NCI-H526 treated with DMSO at 0.1 percent for 48 hours (cell line): ENCODE results near the gene SMYD2.
A peak's percentile ranks its signal among the peaks of the same experiment; 100 is the strongest.

Experiments
- DNase-seq: peaks from one replicate; lab custom pipeline; 2025; lab: John Stamatoyannopoulos, UW

SMYD2 gene

DNA sequence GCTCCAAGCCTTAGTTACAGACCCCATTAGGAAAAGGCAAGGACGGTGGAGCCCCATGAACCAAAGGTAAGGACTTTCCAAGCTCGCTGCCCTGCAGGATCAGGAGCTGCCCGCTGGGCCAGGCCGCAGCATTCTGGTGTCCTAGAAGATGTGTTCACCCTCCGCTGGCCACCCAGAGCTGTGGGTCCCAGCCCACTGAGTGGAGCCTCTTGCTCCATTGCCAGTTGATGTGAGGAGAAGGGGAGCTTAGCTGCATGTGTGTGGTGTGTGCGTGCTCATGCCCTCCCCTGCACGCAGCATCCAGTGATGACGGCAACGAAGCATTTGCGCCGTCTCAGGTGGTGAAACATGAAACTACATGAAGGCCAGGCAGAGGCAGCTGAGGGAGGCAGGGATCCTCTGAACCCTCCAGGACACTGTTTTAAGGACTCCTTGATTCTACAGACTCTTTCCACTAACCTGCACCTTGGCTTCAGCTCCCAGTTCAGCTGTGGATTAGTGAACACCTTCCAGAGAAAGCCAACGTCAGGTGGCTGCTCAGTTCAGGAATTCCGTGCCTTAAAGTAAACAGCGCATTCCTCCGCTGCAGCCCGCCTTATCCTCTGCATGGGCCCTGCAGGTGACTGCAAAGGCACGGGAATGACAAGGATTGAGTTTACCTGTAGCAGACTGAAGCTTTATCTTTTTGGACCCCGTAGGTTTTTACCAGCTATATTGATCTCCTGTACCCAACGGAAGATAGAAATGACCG, 48.7 kb downstream of the SMYD2 start:
- no peak for DNase-seq

DNA sequence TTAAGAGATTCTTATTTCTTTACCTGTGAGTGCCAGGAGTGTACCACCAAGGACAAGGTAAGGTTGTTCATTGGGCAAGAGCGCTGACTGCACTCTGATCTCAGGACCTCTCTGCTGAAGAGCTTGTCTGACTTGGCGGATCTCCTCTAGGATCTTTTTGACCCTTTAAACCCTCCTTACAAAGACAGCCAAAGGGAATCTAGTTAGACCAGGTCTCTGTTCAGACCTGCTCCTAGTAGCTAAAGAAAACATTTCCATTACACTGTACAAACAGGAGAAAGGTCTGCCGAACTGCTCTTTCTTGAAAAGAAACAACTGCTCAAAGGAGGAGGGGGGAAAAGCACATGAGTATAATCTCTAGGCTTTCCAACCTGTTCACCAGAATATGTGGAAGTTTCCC, 49.3 kb downstream of the SMYD2 start:
- DNase-seq = no peak

DNA sequence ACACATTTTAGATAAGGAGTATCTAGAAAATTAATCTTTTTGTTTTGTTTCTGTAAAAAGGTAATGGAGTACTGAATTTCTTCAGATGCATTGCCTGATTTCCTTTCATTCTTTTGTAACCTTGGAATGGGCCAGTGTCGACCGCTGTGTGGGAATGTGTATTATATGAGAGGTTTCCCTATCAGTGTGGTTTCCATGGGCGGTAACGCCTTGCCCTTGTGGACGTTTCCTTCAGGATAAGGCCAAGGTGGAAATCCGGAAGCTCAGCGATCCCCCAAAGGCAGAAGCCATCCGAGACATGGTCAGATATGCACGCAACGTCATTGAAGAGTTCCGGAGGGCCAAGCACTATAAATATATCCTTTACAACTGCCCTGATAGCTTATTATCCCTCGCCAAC, 49.8 kb downstream of the SMYD2 start:
- DNase-seq = no peak

DNA sequence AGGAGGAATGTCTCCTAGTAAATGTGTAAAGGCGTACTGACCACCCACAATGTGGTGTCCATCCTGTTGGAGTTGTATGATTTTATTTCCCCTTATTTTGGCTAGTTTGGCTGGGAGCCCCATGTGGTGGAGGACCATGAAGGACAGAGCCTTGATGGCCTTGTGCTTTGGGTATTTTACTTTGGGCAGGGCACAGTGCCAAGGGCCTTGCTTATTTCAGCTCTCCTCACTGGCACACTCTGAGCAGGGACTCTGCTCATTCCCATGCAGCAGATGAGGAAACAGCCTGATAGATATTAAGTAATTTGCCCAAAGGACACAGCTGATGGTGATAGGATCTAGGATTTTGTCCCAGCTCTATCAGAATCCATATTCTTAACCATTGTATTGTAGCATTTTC, 50.2 kb downstream of the SMYD2 start:
- no peak for DNase-seq

DNA sequence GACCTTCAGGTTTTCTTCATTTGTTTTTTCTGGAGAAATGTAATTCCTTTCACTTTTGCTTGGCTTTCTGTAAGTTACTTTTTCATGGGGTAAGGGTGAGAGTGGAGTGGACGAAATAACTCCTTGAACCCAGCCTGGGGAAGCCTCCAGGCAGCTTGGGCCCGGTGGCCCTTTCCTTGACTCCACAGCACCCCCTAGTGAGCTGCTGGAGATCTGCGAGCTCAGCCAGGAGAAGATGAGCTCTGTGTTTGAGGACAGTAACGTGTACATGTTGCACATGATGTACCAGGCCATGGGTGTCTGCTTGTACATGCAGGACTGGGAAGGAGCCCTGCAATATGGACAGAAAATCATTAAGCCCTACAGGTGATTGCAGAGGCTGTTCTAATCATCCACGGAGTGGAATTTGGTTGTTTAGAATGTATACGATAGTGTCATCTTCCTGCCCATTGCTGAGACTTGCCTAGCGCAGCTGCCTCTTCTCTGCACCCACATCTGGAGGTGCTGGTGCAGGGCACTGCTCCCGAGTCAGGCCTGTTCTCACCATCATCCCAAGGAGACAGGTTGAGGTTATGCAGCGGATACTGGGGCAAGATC, 51.0 kb downstream of the SMYD2 start:
- DNase-seq = peak; percentile 0

DNA sequence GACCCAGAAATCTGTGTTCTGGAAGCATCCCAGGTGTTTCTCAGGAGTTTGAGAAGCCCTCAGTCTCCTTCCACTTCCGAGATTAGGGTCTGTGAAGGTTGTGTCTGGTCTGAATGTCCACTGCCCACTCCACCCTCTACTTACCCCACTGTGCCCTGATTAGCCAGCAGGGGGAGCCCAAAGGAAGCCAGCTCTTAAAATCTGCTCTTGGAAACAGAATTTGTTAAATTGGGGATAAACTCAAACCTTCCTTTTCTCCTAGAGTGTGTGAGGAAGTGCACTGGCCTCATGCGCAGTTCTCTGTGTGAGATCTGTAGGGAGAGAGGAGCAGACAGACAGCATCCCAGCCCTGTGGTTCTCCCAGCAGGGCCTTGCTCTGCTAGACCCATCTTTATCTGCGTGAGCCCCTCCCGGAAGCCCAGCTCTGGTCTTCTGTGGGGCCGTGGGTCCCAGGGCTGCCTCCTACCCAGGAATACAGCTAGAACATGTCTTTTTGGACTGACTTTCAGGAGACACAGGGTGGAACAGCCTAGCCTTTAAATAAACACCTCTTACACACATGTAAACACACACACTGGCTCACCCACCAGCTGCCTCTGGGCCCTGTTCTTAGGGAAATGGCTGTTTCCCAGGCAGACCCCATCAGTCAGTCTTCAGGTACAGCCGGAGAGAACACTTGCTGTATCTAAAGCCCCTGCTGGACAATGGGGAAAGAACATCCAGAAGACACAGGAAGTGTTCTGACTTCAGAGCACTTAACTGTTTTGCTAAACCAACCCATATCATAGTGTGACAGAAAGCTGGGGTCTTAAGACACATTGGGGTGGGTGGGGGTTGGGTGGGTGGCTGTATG, 52.2 kb downstream of the SMYD2 start:
- DNase-seq = peak; percentile 0

DNA sequence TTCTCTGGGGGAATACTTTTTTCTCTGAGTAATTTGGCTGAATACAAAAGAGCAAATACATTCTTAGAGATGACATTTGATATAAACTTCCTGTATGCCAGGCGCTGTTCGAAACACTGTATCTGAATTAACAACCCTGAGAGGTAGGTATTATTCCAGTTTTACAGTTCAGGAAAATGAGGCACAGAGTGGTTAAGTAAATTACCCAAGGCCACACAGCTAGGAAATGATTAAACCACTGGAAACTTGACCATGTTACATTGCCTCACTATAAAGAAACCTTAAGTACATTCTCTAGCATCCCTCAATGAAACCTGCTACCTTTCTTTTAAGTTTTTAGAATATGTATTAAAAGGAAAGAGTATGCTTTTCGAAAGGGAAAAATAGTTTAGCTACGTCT, 54.6 kb downstream of the SMYD2 start:
- no peak for DNase-seq

DNA sequence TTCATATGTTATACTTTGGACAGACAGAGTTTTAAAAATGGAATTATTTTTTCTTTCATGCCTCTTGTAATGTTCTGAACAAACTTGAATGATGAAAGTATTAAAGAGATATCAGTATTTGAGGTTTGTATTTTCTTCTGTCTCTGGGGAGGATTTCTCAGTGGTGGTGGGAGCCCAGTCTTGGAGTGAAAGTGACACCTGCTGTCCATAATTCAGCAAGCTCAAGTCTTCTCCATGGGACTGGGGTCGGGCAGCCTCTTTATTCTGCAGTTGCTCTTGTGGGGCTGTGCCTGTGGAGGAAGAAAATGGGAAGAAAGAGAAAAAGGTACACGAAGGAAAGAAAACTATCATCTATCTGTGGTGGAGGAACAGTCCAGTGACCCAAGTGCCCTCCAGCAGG, 56.1 kb downstream of the SMYD2 start:
- no peak for DNase-seq

DNA sequence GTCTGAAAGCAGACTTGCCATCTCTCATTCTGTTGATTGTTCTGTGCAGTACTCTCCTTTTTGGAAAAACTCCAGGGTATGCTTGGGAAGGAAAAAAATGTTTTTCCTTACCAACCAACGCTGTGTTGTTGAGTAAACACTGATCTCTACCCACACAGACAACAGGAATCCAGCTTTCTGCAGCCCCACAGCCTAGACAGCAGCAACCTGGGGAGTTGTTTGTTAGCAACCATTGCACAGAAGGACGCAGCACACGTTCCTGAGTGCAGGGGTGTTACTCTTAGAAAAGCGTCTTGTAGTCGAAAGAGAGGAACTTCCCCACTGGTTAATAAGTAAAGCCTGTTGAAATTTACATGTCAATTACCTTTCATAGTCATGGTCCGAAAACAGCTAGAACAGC, 56.6 kb downstream of the SMYD2 start:
- no peak for DNase-seq

DNA sequence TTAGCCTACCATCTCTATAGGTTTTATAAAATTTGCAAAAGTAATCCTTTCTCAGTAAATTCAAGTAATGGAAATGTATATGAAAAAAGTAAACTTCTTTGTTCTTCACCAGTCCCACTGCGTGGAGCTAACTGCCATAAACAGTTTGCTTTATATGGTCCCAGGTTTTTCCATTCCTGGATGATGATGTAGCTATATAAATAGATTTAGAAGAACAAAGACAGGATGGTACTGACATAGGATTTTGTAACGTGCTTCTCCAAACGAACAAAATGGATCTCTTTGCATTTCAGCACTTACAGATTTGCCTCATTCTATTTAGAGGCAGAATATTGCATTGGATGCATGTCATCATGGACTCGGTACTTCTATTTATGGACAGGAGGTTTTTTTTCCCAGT, 57.3 kb downstream of the SMYD2 start:
- DNase-seq = no peak

DNA sequence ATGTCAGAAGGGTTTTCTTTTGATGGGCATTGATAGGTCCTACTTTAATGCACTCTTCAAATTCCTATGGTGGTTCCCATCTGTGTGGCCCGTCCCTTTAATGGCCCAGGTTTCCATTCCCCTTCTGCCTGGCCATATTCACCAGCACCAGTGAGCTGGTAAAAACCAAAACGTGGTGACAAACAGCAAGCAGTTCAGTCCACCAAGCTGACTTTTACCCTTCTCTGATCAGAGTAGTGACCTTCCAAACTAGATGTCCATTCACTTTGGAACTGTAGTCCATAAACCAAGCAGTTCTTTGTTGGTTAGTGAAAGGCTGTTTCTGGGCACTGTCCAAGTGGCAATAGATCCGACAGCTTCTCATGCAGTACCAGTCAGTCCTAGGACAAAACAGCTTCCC, 60.5 kb downstream of the SMYD2 start:
- no peak for DNase-seq

DNA sequence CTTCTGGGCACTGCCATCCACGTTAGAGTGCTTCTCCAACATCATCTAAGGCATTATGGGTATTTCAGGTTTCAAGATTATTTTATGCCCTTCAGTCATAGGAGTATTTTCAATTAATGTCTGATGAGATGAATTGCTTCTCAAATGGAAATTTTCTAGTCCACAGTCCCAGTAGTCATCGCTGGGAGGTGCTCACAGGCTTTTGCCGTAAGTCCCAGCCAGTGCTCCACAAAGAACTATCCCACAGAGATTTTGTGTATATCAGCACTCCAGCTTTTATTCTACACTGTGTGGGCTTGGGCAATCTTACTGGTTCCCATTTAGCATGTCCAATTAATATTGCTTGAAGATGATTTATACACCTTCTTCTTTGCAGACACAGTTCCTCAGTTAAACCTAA, 61.0 kb downstream of the SMYD2 start:
- DNase-seq = no peak

DNA sequence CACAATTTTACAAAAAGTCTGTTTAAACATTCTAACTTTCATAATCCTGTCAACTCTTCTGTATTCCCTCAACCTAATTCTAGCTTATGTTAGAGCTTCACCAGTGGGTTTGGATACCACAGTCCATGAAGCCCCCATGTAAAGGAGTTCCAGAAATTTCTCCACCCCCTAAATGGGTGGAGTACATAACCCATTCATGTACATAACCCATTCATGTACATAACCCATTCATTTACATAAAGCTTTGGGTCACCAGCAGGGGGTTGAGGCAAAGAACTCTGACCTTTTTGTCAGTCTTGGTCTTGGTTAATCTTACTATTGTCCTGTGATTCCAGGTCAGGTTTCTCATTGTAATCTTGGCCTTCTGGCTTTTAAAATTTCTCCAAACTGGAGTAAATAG, 61.6 kb downstream of the SMYD2 start:
- DNase-seq = no peak

DNA sequence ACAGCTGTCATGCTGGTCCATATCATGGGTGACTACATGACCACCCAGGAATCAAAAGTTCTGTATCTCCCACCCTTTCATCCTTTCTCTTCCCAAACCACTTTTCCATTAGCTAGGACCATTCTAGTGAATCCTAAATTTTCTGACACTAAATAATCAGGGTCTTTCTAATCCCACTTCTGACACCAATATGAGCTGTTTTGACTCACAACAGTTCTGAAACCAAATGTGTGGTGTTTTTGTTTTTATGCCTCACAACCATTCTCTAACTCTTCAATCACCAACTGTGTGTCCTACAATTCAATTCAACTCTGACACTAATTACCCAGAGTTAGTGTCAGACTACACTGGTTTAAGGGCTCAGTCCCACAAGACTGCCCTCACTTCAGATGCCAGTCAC, 63.9 kb downstream of the SMYD2 start:
- no peak for DNase-seq

DNA sequence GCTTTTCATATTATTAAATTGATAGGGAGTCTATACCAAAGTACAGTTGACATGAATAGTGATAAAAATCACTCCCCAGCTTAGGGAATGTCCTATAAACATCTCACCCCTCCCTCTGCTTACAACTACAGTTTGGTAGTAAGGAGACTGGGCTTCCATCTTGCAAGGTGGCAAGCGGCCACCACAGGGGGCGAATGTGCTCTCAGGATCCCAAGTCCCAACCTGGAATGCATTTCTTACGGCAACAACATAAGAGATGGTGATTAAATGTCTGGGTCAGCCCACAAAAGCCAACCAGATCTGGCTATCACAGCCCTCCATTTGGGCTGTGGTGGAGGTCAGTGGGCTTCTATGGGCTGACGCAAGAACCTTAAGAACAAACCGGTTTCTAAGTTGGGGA, 68.0 kb downstream of the SMYD2 start:
- DNase-seq = no peak

DNA sequence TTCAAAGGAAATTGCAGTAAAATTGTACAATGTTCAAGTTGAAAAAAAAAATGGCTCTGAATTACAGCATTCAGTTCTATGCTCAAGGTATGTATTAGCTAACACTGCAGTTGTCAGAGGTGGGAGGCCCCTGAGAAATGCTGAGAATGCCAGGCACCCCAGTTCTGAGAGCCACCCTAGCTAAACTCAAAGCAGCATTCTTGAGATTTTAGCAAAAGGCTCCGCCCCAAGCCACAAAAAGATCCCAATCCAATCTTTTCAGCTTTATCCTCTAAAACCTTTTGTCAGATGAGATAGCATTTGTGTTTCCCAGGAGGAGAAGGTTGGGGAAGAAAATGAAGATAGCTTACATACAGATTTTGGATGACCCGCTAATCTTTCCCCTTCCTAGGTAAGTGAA, 68.8 kb downstream of the SMYD2 start:
- no peak for DNase-seq

DNA sequence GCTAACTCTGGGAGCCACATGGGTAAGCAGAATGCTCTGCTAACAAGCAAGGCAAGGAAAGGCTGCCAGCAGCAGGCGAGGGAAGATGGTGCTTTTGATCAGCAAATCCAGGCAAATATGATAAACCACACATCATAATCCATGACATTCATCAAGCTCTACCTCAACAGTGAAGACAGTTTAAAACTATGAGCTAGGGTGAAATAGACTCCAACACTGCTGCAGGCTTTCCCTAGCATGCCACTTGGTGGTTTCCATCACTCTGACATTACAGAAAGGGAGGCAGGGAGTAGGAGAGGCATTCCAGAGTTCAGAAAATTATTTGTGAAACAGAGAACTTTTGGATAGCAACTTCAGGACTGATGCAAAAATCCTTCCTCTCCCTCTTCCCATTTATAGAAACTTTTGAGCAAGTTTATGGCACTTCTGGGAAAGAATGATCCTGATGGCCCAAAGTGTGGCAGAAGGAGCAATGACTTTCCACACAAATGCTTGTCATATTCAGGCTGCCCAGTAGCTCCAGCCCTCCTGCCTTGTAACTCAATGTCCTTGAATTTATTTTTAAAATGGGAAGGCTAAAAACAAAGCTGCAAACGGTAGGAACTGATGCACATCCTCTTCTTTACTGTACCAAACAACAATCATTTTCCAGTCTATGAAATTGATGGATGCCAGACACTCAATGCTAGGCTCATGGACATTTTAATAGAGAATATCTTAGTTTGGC, 70.8 kb downstream of the SMYD2 start:
- DNase-seq = no peak

DNA sequence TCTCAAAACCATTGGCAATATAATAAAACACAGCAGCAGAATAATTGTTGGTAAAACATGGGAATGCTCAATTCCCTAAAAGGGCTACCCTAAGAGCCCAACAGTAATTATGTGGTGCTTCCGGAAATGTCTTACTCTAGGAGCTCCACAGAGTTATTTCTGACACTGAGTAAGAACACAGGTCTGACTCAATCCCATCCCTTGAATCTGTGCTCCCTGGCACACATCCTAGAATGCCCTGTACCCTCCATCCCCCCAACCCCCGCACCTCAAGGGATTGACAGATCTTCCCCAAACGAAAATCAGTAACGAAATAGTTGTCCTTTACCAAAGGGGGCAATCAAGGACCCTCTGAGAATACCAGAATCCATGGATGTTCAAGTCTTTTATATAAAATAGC, 71.9 kb downstream of the SMYD2 start:
- DNase-seq = no peak

DNA sequence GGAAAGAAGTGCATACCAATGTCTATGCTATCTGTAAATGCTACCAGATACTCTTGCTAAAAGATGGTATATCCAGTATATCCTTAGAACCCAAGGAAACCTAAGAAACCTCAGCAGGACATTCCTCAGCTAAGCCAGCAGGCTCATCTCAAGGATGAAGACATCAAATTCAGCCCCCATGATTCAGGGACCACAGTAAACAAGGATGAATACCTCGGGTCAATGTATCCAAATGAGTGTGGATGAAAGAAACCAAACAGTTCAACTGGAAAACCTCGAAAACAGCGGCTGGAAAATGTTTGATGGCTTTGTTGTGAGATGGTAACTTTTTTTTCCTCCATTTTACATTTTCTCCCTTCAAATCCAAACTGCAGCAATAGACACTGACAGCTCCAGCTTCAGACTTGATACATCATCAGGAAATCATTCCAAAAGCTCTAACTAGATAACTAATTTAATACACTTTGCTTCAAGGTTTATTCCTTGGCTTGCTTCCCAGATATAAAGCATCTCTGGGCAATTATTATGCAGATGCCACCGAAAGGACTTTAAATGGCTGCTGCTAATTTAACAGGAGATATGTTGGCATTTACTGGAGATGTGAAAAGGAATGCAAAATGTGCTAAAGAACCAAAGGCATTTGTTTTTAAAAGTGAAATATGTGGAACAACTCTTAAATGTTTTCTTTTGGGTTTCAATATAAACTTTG, 73.6 kb downstream of the SMYD2 start:
- no peak for DNase-seq

DNA sequence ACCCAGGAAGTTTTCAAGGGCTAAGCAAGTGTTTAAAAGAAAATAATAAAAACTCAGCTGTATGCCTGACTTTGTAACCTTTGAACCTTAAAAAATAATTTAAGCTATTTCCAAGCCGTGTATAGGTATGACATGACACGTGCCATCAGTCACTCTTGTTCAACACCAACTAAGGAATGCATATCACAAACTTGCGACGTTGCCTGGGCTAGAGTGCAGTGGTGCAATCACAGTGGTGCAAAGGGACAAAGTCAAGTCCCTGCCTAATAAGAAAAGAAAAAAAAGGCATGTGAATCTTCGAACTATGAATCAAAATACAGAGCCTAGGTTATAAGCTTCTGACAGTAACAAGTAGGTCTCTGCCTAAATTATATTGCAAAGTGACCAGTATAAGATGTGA, 79.2 kb downstream of the SMYD2 start:
- DNase-seq = no peak

DNA sequence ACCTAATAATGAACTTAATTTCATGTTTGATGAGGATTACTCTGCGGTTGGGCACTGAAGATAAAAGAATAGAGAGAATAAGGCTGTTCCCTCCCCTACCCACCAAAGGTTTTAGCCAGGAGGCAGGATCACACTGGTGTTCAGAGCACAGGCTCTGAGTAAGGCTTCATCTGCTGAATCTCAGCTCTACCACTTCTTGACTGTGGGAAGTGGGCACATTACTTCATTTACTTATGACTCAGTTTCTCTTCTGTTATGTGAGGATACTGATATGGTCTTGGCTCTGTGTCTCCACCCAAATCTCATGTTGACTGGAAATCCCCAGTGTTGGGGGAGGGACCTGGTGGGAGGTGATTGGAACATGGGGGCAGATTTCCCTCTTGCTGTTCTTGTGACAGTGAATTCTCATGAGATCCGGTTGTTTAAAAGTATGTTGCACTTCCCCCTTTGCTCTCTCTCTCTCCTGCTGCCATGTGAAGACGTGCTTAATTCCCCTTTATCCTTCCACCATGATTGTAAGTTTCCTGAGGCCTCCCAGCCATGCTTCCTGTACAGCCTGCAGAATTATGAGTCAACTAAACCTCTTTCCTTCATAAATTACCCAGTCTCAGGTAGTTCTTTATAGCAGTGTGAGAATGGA, 79.7 kb downstream of the SMYD2 start:
- no peak for DNase-seq
